Panc1 (cell line): Measurements from ENCODE around the gene ZBED1.

Experiments used
- POLR2AphosphoS5 ChIP-seq: IDR thresholded peaks from 2 replicates; pipeline ENCODE4 v1.6.1; 2012; ENCODE audit warnings: mild to moderate bottlenecking, low read depth, low read length, moderate library complexity
- TCF7L2 ChIP-seq: IDR thresholded peaks from 2 replicates; pipeline ENCODE4 v1.6.1; 2011; ENCODE audit warnings: mild to moderate bottlenecking, low read depth, low read length, inconsistent platforms
- TF ChIP-seq, protein P1 (sequence below): fragments of 450-650 bp; IDR thresholded peaks from 2 replicates; pipeline ENCODE4 v1.5.1; 2017; ENCODE audit warnings: mild to moderate bottlenecking
- TF ChIP-seq, protein P2 (sequence below), 2 experiments: IDR thresholded peaks; 2 replicates each; pipeline ENCODE4 v1.6.1; 2011 to 2012; ENCODE audit warnings: low read depth in 2 of 2, control low read depth in 1 of 2, low read length in 1 of 2, mild to moderate bottlenecking in 1 of 2, moderate library complexity in 1 of 2; ENCODE audit not compliant: insufficient read depth in 1 of 2

DNA sequence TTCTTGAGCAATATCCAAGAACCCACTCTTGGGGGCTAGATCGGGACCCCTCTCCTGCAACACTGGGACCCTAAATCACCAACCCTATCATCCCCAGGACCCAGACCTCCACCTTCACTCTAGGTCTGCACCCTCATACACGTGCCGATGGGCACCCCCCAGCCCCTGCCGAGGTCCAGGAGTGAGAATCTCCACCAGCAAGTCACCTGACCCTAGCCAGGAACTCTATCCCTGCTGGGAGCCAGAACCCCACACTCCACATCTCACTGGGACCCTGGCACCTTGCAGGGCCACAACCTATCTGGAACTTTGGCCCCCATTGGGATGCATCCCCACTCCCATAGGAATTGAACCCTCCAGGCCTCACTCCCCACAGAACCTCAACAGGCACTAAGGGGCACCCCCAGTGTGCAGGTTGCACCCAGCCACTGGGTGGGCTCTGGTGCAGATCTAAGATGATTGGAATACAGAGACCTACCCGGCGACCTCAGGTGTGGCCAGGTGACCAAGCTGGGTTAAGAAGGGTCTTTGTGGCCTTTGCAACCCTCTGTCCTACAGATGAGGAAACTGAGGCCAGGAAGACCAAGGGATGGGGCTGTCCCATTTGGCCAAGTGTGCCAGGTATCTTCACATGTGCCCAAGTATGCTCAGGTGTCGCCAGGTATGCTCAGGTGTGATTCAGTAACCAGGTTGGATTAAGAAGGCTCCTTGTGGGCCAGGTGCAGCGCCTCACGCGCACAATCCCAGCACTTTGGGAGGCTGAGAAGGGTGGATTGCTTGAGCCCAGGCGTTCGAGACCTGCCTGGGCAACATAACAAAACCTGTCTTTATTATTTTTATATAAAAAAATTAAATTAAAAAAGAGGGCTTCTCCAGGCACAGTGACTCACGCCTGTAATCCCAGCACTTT, 3.1 kb upstream of the ZBED1 start:
- TF ChIP-seq, protein P1, sequence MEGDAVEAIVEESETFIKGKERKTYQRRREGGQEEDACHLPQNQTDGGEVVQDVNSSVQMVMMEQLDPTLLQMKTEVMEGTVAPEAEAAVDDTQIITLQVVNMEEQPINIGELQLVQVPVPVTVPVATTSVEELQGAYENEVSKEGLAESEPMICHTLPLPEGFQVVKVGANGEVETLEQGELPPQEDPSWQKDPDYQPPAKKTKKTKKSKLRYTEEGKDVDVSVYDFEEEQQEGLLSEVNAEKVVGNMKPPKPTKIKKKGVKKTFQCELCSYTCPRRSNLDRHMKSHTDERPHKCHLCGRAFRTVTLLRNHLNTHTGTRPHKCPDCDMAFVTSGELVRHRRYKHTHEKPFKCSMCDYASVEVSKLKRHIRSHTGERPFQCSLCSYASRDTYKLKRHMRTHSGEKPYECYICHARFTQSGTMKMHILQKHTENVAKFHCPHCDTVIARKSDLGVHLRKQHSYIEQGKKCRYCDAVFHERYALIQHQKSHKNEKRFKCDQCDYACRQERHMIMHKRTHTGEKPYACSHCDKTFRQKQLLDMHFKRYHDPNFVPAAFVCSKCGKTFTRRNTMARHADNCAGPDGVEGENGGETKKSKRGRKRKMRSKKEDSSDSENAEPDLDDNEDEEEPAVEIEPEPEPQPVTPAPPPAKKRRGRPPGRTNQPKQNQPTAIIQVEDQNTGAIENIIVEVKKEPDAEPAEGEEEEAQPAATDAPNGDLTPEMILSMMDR: no peak
- TF ChIP-seq POLR2AphosphoS5 (no peak), TCF7L2 (no peak)
- TF ChIP-seq, protein P2, sequence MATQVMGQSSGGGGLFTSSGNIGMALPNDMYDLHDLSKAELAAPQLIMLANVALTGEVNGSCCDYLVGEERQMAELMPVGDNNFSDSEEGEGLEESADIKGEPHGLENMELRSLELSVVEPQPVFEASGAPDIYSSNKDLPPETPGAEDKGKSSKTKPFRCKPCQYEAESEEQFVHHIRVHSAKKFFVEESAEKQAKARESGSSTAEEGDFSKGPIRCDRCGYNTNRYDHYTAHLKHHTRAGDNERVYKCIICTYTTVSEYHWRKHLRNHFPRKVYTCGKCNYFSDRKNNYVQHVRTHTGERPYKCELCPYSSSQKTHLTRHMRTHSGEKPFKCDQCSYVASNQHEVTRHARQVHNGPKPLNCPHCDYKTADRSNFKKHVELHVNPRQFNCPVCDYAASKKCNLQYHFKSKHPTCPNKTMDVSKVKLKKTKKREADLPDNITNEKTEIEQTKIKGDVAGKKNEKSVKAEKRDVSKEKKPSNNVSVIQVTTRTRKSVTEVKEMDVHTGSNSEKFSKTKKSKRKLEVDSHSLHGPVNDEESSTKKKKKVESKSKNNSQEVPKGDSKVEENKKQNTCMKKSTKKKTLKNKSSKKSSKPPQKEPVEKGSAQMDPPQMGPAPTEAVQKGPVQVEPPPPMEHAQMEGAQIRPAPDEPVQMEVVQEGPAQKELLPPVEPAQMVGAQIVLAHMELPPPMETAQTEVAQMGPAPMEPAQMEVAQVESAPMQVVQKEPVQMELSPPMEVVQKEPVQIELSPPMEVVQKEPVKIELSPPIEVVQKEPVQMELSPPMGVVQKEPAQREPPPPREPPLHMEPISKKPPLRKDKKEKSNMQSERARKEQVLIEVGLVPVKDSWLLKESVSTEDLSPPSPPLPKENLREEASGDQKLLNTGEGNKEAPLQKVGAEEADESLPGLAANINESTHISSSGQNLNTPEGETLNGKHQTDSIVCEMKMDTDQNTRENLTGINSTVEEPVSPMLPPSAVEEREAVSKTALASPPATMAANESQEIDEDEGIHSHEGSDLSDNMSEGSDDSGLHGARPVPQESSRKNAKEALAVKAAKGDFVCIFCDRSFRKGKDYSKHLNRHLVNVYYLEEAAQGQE (IDR thresholded peaks at IDR 0.05; ENCODE audit: insufficient read depth in 1 of 2, low read depth in 2 of 2, low read length in 1 of 2): no peak
